ENCODE data around the gene GLRX5.

GRCh38 chr14:95488376-95489213 is 46.3 kb upstream of the GLRX5 start:
- TF ChIP-seq CTCF (conservative IDR thresholded peaks at IDR 0.05 in 1 of 2, IDR thresholded peaks at IDR 0.05 in 1 of 2; ENCODE audit: low read depth in 1 of 2, low read length in 2 of 2) (no peak), EZH2 (IDR thresholded peaks at IDR 0.05; ENCODE audit: low read length, missing control alignments) (no peak)

All from fibroblast of lung (primary cell).